Testis (tissue), 3 donors: ENCODE data around the gene IL17RD. TPM values are rescaled to one million over a fixed set of nuclear protein-coding genes. Genes with fewer than 3 reads are reported as not detected.

Source experiments
- DNase-seq: peaks from one replicate; pipeline ENCODE4 v3.0.0-alpha.2; 2019
- H3K27ac ChIP-seq, 2 donors: fragments of 200-600 bp; sonication (generic); one replicate each; pipeline ENCODE4 v1.5.1; 2019
- H3K27me3 ChIP-seq: fragments of 200-600 bp; sonication (generic); one replicate; pipeline ENCODE4 v1.5.1; 2019
- H3K36me3 ChIP-seq: fragments of 200-600 bp; sonication (generic); one replicate; pipeline ENCODE4 v1.5.1; 2017; ENCODE audit warnings: low read depth; ENCODE audit errors: missing control alignments
- H3K4me1 ChIP-seq: fragments of 200-600 bp; sonication (generic); one replicate; pipeline ENCODE4 v1.5.1; 2019
- H3K4me3 ChIP-seq, 2 donors: fragments of 200-600 bp; sonication (generic); one replicate each; pipeline ENCODE4 v1.5.1; 2017 to 2019
- H3K9me3 ChIP-seq: fragments of 200-600 bp; sonication (generic); one replicate; pipeline ENCODE4 v1.5.1; 2017
- CTCF ChIP-seq, 3 experiments: fragments of 450-650 bp in 2 of 3; fragments of 200-600 bp in 1 of 3; sonication (generic) in 1 of 3; IDR thresholded peaks; one replicate each; pipeline ENCODE4 v1.5.1; 2016 to 2019; ENCODE audit warnings: antibody characterized with exemption in 3 of 3, mild to moderate bottlenecking in 2 of 3, moderate library complexity in 1 of 3
- POLR2A ChIP-seq: fragments of 450-650 bp; IDR thresholded peaks from one replicate; pipeline ENCODE4 v1.6.1; 2017; ENCODE audit warnings: antibody characterized with exemption, mild to moderate bottlenecking, moderate library complexity
- WGBS, 2 donors: methylation state at CpG; one replicate each; pipeline ENCODE4 v1.1.5; 2018; 5-methylcytosine and 5-hydroxymethylcytosine counted together
- intact Hi-C: fragments of 100-400 bp; cut with DNase I; formaldehyde crosslinking; loops from one replicate; pipeline ENCODE4 v1.15.1; 2023; ENCODE audit warnings: low total_unique reads
- polyA plus RNA-seq: library from polyadenylated mRNA; stranded (reverse); fragments of 350-450 nt; fragmentation: Illumina TruSeq; extraction: RNeasy Lipid Tissue Mini Kit (QIAGEN cat#74804); gene quantifications from one replicate; pipeline ENCODE4 v1.2.3, GENCODE V29; 2014; ENCODE audit warnings: low read depth, low replicate concordance; ENCODE audit not compliant: insufficient read depth
- total RNA-seq, 2 donors: library from RNA; depleted of rRNA; stranded (reverse); fragments of >200 nt; gene quantifications; one replicate each; pipeline ENCODE4 v1.2.3, GENCODE V29; 2016

The IL17RD gene
- total and polyA plus RNA-seq, 3 donors from 2014 or later, result 25.0 to 29.9 (median 27.9) TPM

DNA sequence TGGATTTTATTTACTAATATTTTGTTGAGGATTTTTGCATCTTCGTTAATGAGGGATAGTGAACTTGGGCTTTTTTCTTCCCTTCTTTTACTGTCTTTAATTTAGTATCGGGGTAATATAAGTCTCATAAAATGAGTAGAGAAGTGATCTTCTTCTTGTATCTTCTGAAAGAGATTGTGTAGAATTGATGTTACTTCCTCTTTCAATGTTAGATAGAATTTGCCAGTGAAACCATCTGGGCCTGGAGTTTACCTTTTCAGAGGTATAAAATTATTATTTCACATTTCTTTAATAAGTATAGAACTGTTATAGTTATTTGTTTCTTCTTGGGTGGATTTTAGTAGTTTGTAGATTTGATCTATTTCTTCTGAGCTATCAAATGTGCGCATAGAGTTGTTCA, 26.9 kb upstream of the IL17RD start:
- no peak for DNase-seq
- no peaks in the 10 kb centered on the region for H3K36me3 ChIP-seq
- H3K4me1 ChIP-seq, result no peaks in the 10 kb centered on the region
- no peak for TF ChIP-seq CTCF (IDR thresholded peaks at IDR 0.05)
- no peak for TF ChIP-seq POLR2A
- WGBS, 2 donors, result 93 to 96% methylated on average over 3 of the region's 3 CpGs
- intact Hi-C loops, result no loop called here
- H3K4me3 ChIP-seq, result no peak overlapping the region
- H3K27ac ChIP-seq, result no peak overlapping the region
- H3K27me3 ChIP-seq, result no peaks in the 10 kb centered on the region
- H3K9me3 ChIP-seq, result no peaks in the 10 kb centered on the region

GRCh38 chr3:57184526-57184925, 19.4 kb upstream of the IL17RD start:
- 55 to 62% methylated on average over 6 of the region's 6 CpGs for WGBS, 2 donors
- Histone ChIP-seq H3K27ac (no peak overlapping the region), H3K4me1 (no peaks in the 10 kb centered on the region), H3K4me3 (no peak overlapping the region), H3K36me3 (no peaks in the 10 kb centered on the region), H3K9me3 (no peaks in the 10 kb centered on the region), H3K27me3 (no peaks in the 10 kb centered on the region)
- TF ChIP-seq POLR2A (no peak), CTCF (IDR thresholded peaks at IDR 0.05) (no peak)
- intact Hi-C loops, result no loop called here
- no peak for DNase-seq

- H3K27ac ChIP-seq, result no peak overlapping the region
- intact Hi-C loops, result no loop called here
- no peaks in the 10 kb centered on the region for H3K36me3 ChIP-seq
- no peaks in the 10 kb centered on the region for H3K9me3 ChIP-seq
- H3K4me3 ChIP-seq, result no peak overlapping the region
- no peak for TF ChIP-seq POLR2A
- peak in 1 of 3 experiments; percentile 19 for TF ChIP-seq CTCF (IDR thresholded peaks at IDR 0.05)
- no peaks in the 10 kb centered on the region for H3K27me3 ChIP-seq
- no peak for DNase-seq
- WGBS, 2 donors, result 76 to 85% methylated on average over 5 of the region's 5 CpGs
- no peaks in the 10 kb centered on the region for H3K4me1 ChIP-seq
Observed at GRCh38 chr3:57179580-57180410, 14.6 kb upstream of the IL17RD start.

- Histone ChIP-seq H3K4me3 (no peak overlapping the region), H3K27ac (no peak overlapping the region), H3K9me3 (no peaks in the 10 kb centered on the region), H3K27me3 (no peaks in the 10 kb centered on the region), H3K4me1 (no peaks in the 10 kb centered on the region), H3K36me3 (no peaks in the 10 kb centered on the region)
- TF ChIP-seq CTCF (IDR thresholded peaks at IDR 0.05), result no peak
- TF ChIP-seq POLR2A, result no peak
- DNase-seq, result no peak
- 48 to 79% methylated on average over 1 of the region's 1 CpG for WGBS, 2 donors
- intact Hi-C loops, result no loop called here
Observed at GRCh38 chr3:57176045-57176444, 10.9 kb upstream of the IL17RD start.

DNA sequence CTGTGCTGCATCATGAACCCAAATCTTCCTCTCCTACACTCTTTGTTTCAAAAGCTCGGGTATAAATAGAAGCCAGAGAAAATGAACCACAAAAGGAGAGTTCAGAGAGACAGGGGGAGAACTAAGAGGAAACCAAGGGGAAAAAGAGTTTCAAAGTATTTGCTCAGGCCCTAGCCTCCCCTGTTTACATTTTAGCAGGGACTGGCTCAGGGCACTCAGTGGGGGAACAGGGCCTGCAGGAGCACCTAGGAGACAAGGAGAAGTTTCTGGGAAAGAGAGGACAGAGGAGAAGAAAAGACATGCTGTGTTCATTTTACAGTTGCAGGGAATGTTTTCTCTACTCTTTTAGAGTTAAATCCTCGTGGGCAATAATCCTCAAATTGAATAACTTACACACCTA, 8.5 kb upstream of the IL17RD start:
- H3K4me3 ChIP-seq, result no peak overlapping the region
- 64 to 69% methylated on average over 2 of the region's 2 CpGs for whole genome bisulfite sequencing, 2 donors
- no peak for DNase-seq
- intact Hi-C loops, result no loop called here
- H3K4me1 ChIP-seq, result no peaks in the 10 kb centered on the region
- TF ChIP-seq CTCF (IDR thresholded peaks at IDR 0.05) (no peak), POLR2A (no peak)
- no peaks in the 10 kb centered on the region for H3K27me3 ChIP-seq
- H3K36me3 ChIP-seq, result no peaks in the 10 kb centered on the region
- H3K27ac ChIP-seq, result no peak overlapping the region
- no peaks in the 10 kb centered on the region for H3K9me3 ChIP-seq
